Astrocyte (in vitro differentiated cells and primary cell): Measurements from ENCODE around the gene VWC2L.

Experiments
- EZH2 ChIP-seq: IDR thresholded peaks from 2 replicates; pipeline ENCODE4 v1.6.1; 2012; ENCODE audit warnings: mild to moderate bottlenecking, low read length, inconsistent platforms; ENCODE audit not compliant: insufficient read depth
- TF ChIP-seq, protein P1 (sequence below): IDR thresholded peaks from 2 replicates; pipeline ENCODE4 v1.5.1; 2011; ENCODE audit warnings: low read depth, mild to moderate bottlenecking, inconsistent platforms, low read length, moderate library complexity; ENCODE audit not compliant: insufficient read depth

DNA sequence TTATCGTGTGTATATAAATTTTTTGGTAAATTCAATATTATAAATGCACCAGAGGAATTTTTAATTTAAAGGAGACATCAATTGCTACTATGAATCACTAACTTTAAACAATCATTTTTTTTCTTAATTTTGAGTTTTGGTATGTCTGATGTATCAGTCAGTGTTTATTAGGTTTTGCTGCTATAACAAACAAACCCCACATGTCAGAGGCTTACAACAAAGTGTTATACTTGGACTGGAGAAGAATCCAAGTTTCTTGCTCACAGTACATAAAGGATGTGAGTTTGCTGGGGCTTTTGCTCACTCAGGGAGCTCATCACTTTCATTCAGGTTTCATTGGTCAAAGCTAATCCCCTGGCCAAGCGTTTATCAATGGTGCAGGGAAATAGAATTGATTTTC lies 81.8 kb downstream of the VWC2L start:
- TF ChIP-seq, protein P1, sequence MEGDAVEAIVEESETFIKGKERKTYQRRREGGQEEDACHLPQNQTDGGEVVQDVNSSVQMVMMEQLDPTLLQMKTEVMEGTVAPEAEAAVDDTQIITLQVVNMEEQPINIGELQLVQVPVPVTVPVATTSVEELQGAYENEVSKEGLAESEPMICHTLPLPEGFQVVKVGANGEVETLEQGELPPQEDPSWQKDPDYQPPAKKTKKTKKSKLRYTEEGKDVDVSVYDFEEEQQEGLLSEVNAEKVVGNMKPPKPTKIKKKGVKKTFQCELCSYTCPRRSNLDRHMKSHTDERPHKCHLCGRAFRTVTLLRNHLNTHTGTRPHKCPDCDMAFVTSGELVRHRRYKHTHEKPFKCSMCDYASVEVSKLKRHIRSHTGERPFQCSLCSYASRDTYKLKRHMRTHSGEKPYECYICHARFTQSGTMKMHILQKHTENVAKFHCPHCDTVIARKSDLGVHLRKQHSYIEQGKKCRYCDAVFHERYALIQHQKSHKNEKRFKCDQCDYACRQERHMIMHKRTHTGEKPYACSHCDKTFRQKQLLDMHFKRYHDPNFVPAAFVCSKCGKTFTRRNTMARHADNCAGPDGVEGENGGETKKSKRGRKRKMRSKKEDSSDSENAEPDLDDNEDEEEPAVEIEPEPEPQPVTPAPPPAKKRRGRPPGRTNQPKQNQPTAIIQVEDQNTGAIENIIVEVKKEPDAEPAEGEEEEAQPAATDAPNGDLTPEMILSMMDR, result no peak
- TF ChIP-seq EZH2, result no peak
